Vagina (tissue), 2 donors: ENCODE results near the gene ARHGAP4.

ENCODE experiments used
- POLR2A ChIP-seq, 2 donors: fragments of 450-650 bp; IDR thresholded peaks; one replicate each; pipeline ENCODE4 v1.6.1; 2017; ENCODE audit warnings: antibody characterized with exemption in 2 of 2, mild to moderate bottlenecking in 2 of 2, moderate library complexity in 2 of 2
- POLR2AphosphoS5 ChIP-seq, 2 donors: sonication (generic); formaldehyde crosslinking; IDR thresholded peaks; one replicate each; pipeline ENCODE4 v1.9.0; 2017; ENCODE audit warnings: antibody characterized with exemption in 2 of 2, mild to moderate bottlenecking in 2 of 2, low read depth in 1 of 2; ENCODE audit not compliant: insufficient read depth in 1 of 2
- TF ChIP-seq, protein P1 (sequence below), 3 experiments: fragments of 450-650 bp in 2 of 3; fragments of 200-600 bp in 1 of 3; sonication (generic) in 1 of 3; IDR thresholded peaks; one replicate each; pipeline ENCODE4 v1.5.1; 2017 to 2019; ENCODE audit warnings: antibody characterized with exemption in 3 of 3, mild to moderate bottlenecking in 2 of 3, moderate library complexity in 2 of 3

DNA sequence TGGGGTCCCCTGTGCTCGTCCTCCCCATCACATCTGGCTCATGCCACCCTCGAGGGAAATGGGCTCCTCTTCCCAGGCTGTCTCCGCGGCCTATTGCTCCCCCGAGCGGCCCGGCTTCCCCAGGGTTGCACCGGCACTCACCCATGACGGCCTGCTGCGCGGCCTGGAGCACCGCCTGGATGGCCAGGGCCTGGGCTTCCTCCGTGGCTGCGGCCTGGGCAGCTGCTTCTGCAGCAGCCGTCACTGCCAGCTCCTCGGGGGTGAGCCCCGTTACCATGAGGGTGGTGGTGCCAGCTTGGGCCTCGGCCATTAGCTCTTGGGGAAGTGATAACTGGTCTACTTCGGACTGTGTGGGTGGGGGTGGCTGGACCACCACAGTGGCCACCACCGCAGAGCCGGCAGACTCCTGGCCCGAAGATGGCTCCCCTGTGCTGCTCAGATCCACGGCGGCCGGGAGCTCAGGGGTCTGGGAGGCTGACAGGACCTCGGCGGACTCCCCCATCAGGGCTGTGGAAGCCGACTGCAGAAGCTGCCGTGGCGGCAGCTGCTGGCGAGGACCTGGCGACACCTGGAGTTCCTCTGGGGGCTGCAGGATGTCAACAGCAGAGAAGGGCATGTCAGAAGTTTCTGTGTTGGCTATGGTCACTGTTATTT lies 26.4 kb upstream of the ARHGAP4 start:
- TF ChIP-seq, protein P1, sequence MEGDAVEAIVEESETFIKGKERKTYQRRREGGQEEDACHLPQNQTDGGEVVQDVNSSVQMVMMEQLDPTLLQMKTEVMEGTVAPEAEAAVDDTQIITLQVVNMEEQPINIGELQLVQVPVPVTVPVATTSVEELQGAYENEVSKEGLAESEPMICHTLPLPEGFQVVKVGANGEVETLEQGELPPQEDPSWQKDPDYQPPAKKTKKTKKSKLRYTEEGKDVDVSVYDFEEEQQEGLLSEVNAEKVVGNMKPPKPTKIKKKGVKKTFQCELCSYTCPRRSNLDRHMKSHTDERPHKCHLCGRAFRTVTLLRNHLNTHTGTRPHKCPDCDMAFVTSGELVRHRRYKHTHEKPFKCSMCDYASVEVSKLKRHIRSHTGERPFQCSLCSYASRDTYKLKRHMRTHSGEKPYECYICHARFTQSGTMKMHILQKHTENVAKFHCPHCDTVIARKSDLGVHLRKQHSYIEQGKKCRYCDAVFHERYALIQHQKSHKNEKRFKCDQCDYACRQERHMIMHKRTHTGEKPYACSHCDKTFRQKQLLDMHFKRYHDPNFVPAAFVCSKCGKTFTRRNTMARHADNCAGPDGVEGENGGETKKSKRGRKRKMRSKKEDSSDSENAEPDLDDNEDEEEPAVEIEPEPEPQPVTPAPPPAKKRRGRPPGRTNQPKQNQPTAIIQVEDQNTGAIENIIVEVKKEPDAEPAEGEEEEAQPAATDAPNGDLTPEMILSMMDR (IDR thresholded peaks at IDR 0.05): no peak
- TF ChIP-seq POLR2A (IDR thresholded peaks at IDR 0.05) (no peak), POLR2AphosphoS5 (IDR thresholded peaks at IDR 0.05; ENCODE audit: insufficient read depth in 1 of 2, low read depth in 1 of 2) (no peak)
